ENCODE data around the gene CASD1. TPM values are rescaled to one million over a fixed set of nuclear protein-coding genes. Genes with fewer than 3 reads are reported as not detected.

CASD1 gene
- total RNA-seq, 1 experiment from 2014 or later: 9.2 TPM

DNA sequence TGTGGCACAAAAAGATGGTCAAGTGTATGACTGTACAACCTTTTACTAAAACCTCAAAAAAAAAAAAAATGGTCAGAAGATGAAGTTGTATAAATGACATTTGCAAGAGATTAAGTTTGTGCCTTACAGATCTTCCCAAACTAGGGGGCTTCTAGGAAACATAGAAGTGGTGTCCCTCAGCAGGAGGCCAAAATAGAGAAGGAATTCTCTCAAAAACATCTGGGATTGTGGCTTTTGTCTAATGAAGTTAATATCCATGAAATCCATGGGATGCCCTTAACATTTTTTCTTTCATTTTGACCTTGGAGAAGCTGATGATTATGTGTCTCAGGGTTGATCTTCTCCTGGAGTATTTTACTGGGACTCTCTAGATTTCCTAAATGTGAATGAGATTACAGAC is 62.2 kb downstream of the CASD1 start:
- Mint-ChIP-seq H3K4me1 (ENCODE audit: low read depth, unreplicated experiment) (peaks cover under 1% of the 10 kb centered on the region), H3K27me3 (ENCODE audit: unreplicated experiment) (no peaks in the 10 kb centered on the region), H3K36me3 (ENCODE audit: insufficient read depth, unreplicated experiment) (no peaks in the 10 kb centered on the region), H3K4me3 (ENCODE audit: low read depth, unreplicated experiment) (no peak overlapping the region), H3K9me3 (ENCODE audit: low read depth, unreplicated experiment) (peaks cover 11% of the 10 kb centered on the region), H3K27ac (ENCODE audit: unreplicated experiment) (no peak overlapping the region)
- intact Hi-C loops (cut with micrococcal nuclease; ENCODE audit: unreplicated experiment): no loop called here
- no TSS peak for BruUV-seq (replicated peaks)
- TF ChIP-seq, protein P1, sequence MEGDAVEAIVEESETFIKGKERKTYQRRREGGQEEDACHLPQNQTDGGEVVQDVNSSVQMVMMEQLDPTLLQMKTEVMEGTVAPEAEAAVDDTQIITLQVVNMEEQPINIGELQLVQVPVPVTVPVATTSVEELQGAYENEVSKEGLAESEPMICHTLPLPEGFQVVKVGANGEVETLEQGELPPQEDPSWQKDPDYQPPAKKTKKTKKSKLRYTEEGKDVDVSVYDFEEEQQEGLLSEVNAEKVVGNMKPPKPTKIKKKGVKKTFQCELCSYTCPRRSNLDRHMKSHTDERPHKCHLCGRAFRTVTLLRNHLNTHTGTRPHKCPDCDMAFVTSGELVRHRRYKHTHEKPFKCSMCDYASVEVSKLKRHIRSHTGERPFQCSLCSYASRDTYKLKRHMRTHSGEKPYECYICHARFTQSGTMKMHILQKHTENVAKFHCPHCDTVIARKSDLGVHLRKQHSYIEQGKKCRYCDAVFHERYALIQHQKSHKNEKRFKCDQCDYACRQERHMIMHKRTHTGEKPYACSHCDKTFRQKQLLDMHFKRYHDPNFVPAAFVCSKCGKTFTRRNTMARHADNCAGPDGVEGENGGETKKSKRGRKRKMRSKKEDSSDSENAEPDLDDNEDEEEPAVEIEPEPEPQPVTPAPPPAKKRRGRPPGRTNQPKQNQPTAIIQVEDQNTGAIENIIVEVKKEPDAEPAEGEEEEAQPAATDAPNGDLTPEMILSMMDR (IDR thresholded peaks at IDR 0.05; ENCODE audit: unreplicated experiment): no peak
- no peak for DNase-seq
- CTCF ChIA-PET: no interaction called here

DNA sequence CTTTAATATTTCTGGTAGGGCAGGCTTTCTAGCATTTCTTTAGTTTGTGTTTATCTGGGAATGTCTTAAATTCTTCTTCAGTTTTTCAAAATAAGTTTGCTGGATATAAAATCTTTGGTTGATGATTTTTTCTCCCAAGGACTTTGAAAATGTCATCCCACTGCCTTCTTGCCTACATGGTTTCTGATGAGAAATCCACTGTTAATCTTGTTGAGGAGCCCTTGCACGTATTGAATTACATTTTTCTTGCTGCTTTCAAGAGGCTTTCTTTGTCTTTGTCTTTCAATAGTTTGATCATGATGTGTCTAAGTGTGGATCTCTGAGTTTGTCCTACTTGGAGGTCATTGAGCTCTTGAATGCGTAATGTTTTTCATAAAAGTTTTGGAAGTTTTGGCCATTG is 66.0 kb downstream of the CASD1 start:
- Mint-ChIP-seq H3K9me3 (ENCODE audit: low read depth, unreplicated experiment) (peaks cover 11% of the 10 kb centered on the region), H3K27ac (ENCODE audit: unreplicated experiment) (no peak overlapping the region), H3K27me3 (ENCODE audit: unreplicated experiment) (no peaks in the 10 kb centered on the region), H3K36me3 (ENCODE audit: insufficient read depth, unreplicated experiment) (peaks cover 4% of the 10 kb centered on the region), H3K4me3 (ENCODE audit: low read depth, unreplicated experiment) (no peak overlapping the region), H3K4me1 (ENCODE audit: low read depth, unreplicated experiment) (peaks cover 34% of the 10 kb centered on the region)
- TF ChIP-seq, protein P1 (IDR thresholded peaks at IDR 0.05; ENCODE audit: unreplicated experiment): no peak
- no TSS peak for BruUV-seq (replicated peaks)
- no peak for DNase-seq
- CTCF ChIA-PET: interaction anchor here (0.6 kb wide), 1 partner anchor 62 kb away, joined by 3 read pairs; no protein-coding TSS in a partner anchor
- intact Hi-C loops (cut with micrococcal nuclease; ENCODE audit: unreplicated experiment): no loop called here

DNA sequence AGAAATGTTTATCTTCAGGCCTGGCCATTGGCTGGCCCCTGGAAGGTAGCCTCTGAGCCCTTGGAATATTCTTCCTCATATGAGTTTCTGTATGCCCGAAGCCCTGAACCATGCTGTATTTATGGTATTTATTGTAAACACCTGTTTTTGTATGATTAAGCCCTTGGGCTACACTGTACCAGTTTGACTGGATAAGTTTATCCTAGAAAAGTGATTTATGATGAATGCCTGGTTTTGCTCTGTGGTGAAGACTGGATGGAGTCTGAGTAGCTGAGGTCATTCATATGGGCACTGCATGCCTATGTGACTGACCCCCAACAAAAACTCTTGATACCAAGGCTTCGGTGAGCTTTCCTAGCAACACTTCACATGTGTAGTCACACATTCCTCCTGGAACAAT is 66.7 kb downstream of the CASD1 start:
- Mint-ChIP-seq H3K9me3 (ENCODE audit: low read depth, unreplicated experiment) (peaks cover 11% of the 10 kb centered on the region), H3K4me3 (ENCODE audit: low read depth, unreplicated experiment) (no peak overlapping the region), H3K36me3 (ENCODE audit: insufficient read depth, unreplicated experiment) (peaks cover 6% of the 10 kb centered on the region), H3K4me1 (ENCODE audit: low read depth, unreplicated experiment) (peaks cover 40% of the 10 kb centered on the region), H3K27me3 (ENCODE audit: unreplicated experiment) (no peaks in the 10 kb centered on the region), H3K27ac (ENCODE audit: unreplicated experiment) (no peak overlapping the region)
- CTCF ChIA-PET: no interaction called here
- intact Hi-C loops (cut with micrococcal nuclease; ENCODE audit: unreplicated experiment): no loop called here
- TF ChIP-seq, protein P1 (IDR thresholded peaks at IDR 0.05; ENCODE audit: unreplicated experiment): no peak
- BruUV-seq (replicated peaks): no TSS peak
- DNase-seq: no peak

DNA sequence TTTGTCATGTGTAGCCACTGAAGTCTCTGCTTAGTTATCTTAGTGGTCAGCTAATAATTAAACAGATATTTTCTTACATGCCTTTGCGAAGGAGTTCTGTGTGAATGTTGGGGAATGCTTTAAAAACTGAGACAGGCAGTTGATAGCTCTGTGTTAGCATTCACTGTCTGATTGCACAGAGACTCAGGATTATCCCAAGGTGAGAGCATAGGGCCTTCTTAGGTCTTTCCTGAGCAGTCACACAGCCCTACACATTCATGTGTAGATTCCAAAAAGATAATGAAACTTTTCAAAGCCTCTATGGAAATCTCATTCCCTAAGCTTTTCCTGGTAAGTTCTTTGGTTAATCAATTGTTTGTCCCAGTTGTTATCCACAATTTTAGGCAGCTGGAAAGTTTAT is 67.7 kb downstream of the CASD1 start:
- intact Hi-C loops (cut with micrococcal nuclease; ENCODE audit: unreplicated experiment): no loop called here
- BruUV-seq (replicated peaks): no TSS peak
- H3K36me3 Mint-ChIP-seq (ENCODE audit: insufficient read depth, unreplicated experiment): peaks cover 6% of the 10 kb centered on the region
- H3K4me3 Mint-ChIP-seq (ENCODE audit: low read depth, unreplicated experiment): no peak overlapping the region
- H3K27ac Mint-ChIP-seq (ENCODE audit: unreplicated experiment): no peak overlapping the region
- peaks cover 45% of the 10 kb centered on the region for H3K4me1 Mint-ChIP-seq (ENCODE audit: low read depth, unreplicated experiment)
- CTCF ChIA-PET: no interaction called here
- TF ChIP-seq, protein P1 (IDR thresholded peaks at IDR 0.05; ENCODE audit: unreplicated experiment): no peak
- H3K27me3 Mint-ChIP-seq (ENCODE audit: unreplicated experiment): no peaks in the 10 kb centered on the region
- peaks cover 11% of the 10 kb centered on the region for H3K9me3 Mint-ChIP-seq (ENCODE audit: low read depth, unreplicated experiment)
- no peak for DNase-seq
